Epithelial cell of prostate (primary cell): ENCODE measurements around the gene GSK3B.
A peak's percentile ranks its signal among the peaks of the same experiment; 100 is the strongest.

Experiments
- DNase-seq: peaks from one replicate; pipeline ENCODE4 v3.0.0-alpha.2; 2011; ENCODE audit warnings: low read depth, low spot score
- H3K27ac ChIP-seq: fragments of 450-650 bp; 2 replicates; pipeline ENCODE4 v1.5.1; 2017; ENCODE audit warnings: mild to moderate bottlenecking

The GSK3B gene

GRCh38 chr3:120100711-120101110 lies 6.5 kb upstream of the GSK3B start:
- H3K27ac ChIP-seq = peak overlapping the region; percentile 66
- no peak for DNase-seq

GRCh38 chr3:120098710-120099109 lies 4.5 kb upstream of the GSK3B start:
- peak overlapping the region; percentile 100 for H3K27ac ChIP-seq
- no peak for DNase-seq

GRCh38 chr3:120095979-120096426 lies 1.8 kb upstream of the GSK3B start:
- DNase-seq = no peak
- H3K27ac ChIP-seq = peak overlapping the region; percentile 100

- peak; percentile 78 for DNase-seq
- peak overlapping the region; percentile 100 for H3K27ac ChIP-seq
Measured at GRCh38 chr3:120095226-120095978, 1.2 kb upstream of the GSK3B start.

GRCh38 chr3:120094776-120095225 lies 554 bp upstream of the GSK3B start:
- peak; percentile 100 for DNase-seq
- H3K27ac ChIP-seq = peak overlapping the region; percentile 100

- DNase-seq = no peak
- peak overlapping the region; percentile 100 for H3K27ac ChIP-seq
Measured at GRCh38 chr3:120093119-120093910, 932 bp downstream of the GSK3B start.

- peak overlapping the region; percentile 100 for H3K27ac ChIP-seq
- no peak for DNase-seq
Measured at GRCh38 chr3:120092474-120092873, 1.8 kb downstream of the GSK3B start.

GRCh38 chr3:120090422-120090821 lies 3.8 kb downstream of the GSK3B start:
- no peak overlapping the region for H3K27ac ChIP-seq
- DNase-seq = no peak

GRCh38 chr3:120089089-120089488 lies 5.2 kb downstream of the GSK3B start:
- no peak for DNase-seq
- H3K27ac ChIP-seq = no peak overlapping the region

- DNase-seq = no peak
- no peak overlapping the region for H3K27ac ChIP-seq
Measured at GRCh38 chr3:120088622-120089021, 5.6 kb downstream of the GSK3B start.

GRCh38 chr3:120081719-120082118 lies 12.5 kb downstream of the GSK3B start:
- no peak for DNase-seq
- no peak overlapping the region for H3K27ac ChIP-seq

- no peak for DNase-seq
- no peak overlapping the region for H3K27ac ChIP-seq
Measured at GRCh38 chr3:120080836-120081235, 13.4 kb downstream of the GSK3B start.

GRCh38 chr3:120077731-120078130 lies 16.5 kb downstream of the GSK3B start:
- DNase-seq = no peak

GRCh38 chr3:120072867-120073525 lies 21.3 kb downstream of the GSK3B start:
- DNase-seq = no peak
- H3K27ac ChIP-seq = no peak overlapping the region

More at GRCh38 chr3:120077731-120078130, 16.5 kb downstream of the GSK3B start:
- no peak overlapping the region for H3K27ac ChIP-seq

GRCh38 chr3:120071259-120071658 lies 23.0 kb downstream of the GSK3B start:
- DNase-seq = no peak
- H3K27ac ChIP-seq = no peak overlapping the region

GRCh38 chr3:120070263-120070981 lies 23.8 kb downstream of the GSK3B start:
- no peak overlapping the region for H3K27ac ChIP-seq
- no peak for DNase-seq

- no peak overlapping the region for H3K27ac ChIP-seq
- DNase-seq = no peak
Measured at GRCh38 chr3:120067083-120067482, 27.2 kb downstream of the GSK3B start.

GRCh38 chr3:120066634-120067033 lies 27.6 kb downstream of the GSK3B start:
- no peak overlapping the region for H3K27ac ChIP-seq
- no peak for DNase-seq

- no peak overlapping the region for H3K27ac ChIP-seq
- DNase-seq = no peak
Measured at GRCh38 chr3:120064641-120065040, 29.6 kb downstream of the GSK3B start.

- H3K27ac ChIP-seq = no peak overlapping the region
- no peak for DNase-seq
Measured at GRCh38 chr3:120062474-120062873, 31.8 kb downstream of the GSK3B start.
